ENCODE results near the gene SCYGR7. TPM values are rescaled to one million over a fixed set of nuclear protein-coding genes. Genes with fewer than 3 reads are reported as not detected.

SCYGR7 gene, protein sequence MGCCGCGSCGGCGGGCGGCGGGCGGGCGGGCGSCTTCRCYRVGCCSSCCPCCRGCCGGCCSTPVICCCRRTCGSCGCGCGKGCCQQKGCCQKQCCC
- not detected for total RNA-seq

DNA sequence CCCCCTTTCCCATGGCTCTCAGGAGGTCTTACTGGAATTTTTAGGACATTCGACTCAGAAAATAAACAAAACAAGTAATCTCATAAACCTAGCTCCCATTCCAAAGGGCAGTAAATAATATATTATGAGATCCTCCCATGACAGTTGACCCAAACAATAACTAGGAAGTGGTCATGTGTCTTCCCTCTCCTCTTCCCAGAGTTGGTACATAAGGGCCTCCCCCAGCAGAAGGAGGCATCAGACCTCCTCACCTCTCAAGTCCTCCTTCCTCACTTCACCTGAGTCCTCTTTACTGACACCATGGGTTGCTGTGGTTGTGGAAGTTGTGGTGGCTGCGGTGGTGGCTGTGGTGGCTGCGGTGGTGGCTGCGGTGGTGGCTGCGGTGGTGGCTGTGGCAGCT, at the start of gene SCYGR7:
Gene SCYGR7 (plus strand): TSS at position 301 of the 400 bp plus-strand sequence. CDS start 0 bp downstream, at position 301.
- Histone ChIP-seq H3K36me3 (no peaks in the 10 kb centered on the region), H3K9me3 (no peaks in the 10 kb centered on the region), H3K27me3 (no peaks in the 10 kb centered on the region), H3K4me1 (no peaks in the 10 kb centered on the region), H3K27ac (no peak within 1 kb of the TSS), H3K4me3 (no peak within 1 kb of the TSS)
- TF ChIP-seq, protein P1, sequence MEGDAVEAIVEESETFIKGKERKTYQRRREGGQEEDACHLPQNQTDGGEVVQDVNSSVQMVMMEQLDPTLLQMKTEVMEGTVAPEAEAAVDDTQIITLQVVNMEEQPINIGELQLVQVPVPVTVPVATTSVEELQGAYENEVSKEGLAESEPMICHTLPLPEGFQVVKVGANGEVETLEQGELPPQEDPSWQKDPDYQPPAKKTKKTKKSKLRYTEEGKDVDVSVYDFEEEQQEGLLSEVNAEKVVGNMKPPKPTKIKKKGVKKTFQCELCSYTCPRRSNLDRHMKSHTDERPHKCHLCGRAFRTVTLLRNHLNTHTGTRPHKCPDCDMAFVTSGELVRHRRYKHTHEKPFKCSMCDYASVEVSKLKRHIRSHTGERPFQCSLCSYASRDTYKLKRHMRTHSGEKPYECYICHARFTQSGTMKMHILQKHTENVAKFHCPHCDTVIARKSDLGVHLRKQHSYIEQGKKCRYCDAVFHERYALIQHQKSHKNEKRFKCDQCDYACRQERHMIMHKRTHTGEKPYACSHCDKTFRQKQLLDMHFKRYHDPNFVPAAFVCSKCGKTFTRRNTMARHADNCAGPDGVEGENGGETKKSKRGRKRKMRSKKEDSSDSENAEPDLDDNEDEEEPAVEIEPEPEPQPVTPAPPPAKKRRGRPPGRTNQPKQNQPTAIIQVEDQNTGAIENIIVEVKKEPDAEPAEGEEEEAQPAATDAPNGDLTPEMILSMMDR (IDR thresholded peaks at IDR 0.05): no peak
- no peak for TF ChIP-seq POLR2A (IDR thresholded peaks at IDR 0.05)
- intact Hi-C loops (cut with DNase I; ENCODE audit: low total_unique reads): no loop called here
- DNase-seq: no peak

DNA sequence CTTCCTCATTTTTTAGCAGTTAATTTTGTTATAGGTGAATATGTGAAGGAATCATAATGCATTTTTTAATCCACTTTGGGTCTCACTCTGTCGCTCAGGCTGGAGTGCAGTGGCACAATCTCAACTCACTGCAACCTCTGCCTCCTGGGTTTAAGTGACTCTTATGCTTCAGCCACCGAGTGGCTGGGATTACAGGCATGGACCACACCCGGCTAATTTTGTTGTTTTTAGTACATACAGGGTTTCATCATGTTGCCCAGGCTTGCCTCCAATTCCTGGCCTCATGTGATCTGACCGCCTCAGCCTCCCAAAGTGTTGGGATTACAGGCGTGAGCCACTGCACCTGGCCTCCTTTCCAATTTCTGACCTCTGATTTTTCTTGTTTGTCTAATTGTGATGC, 43.9 kb upstream of the SCYGR7 start:
- Histone ChIP-seq H3K36me3 (no peaks in the 10 kb centered on the region), H3K4me1 (no peaks in the 10 kb centered on the region), H3K27me3 (no peaks in the 10 kb centered on the region), H3K9me3 (no peaks in the 10 kb centered on the region), H3K27ac (no peak overlapping the region), H3K4me3 (no peak overlapping the region)
- TF ChIP-seq POLR2A (IDR thresholded peaks at IDR 0.05): no peak
- TF ChIP-seq, protein P1 (IDR thresholded peaks at IDR 0.05): no peak
- intact Hi-C loops (cut with DNase I; ENCODE audit: low total_unique reads): no loop called here
- no peak for DNase-seq

DNA sequence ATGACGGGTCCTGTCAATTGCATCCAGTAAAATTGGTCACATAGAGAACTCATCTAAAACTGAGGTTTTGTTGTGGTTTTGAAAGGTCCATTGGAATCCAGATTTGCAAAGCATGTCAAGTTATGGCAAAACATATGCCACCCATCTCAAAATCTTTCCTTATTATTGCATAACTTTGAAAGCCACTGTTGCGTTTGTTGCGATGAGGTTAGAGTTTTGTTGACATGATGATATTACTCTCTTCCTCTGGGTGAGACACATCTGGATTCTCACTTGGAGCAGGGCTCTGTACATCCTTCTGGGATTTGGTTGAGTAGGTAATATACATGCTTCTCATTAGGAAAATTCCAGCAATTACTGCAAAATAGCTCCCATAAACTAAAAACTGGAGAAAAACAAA, 40.9 kb upstream of the SCYGR7 start:
- H3K27ac ChIP-seq: no peak overlapping the region
- H3K36me3 ChIP-seq: no peaks in the 10 kb centered on the region
- intact Hi-C loops (cut with DNase I; ENCODE audit: low total_unique reads): no loop called here
- no peaks in the 10 kb centered on the region for H3K4me1 ChIP-seq
- no peaks in the 10 kb centered on the region for H3K27me3 ChIP-seq
- no peak for DNase-seq
- TF ChIP-seq, protein P1 (IDR thresholded peaks at IDR 0.05): no peak
- no peak for TF ChIP-seq POLR2A (IDR thresholded peaks at IDR 0.05)
- no peak overlapping the region for H3K4me3 ChIP-seq
- H3K9me3 ChIP-seq: no peaks in the 10 kb centered on the region

DNA sequence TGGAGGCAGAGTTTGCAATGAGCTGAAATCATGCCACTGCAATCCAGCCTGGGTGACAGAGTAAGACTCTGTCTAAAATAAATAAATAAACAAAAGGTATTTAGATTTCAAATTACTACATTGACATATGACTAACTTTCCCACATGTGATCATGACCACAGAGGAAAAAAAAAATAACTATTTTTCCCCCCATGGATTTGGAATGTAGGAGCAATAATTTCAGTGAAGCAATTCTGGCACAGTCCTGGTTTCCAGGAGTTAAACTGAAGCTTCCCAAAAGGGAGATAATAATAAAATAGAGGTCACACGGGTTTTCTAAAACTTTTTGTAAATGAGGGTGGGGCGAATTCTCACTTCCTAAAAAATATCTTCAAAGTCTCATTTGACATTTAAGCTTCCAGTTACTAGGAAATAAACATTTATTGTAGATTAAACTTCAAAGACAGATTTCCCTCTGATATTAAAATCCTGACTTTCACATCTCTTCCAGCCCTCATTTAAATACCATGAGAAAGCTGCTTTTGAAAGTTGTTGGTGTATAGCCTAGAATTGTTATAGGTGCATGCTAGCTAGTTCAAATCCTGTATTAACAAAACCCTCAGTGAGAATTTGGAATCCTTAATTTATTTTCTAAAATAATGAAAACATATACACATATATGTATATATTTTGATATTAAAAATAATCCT, 31.0 kb upstream of the SCYGR7 start:
- Histone ChIP-seq H3K4me3 (no peak overlapping the region), H3K27me3 (no peaks in the 10 kb centered on the region), H3K36me3 (no peaks in the 10 kb centered on the region), H3K27ac (no peak overlapping the region), H3K4me1 (no peaks in the 10 kb centered on the region), H3K9me3 (no peaks in the 10 kb centered on the region)
- TF ChIP-seq, protein P1 (IDR thresholded peaks at IDR 0.05): no peak
- no peak for TF ChIP-seq POLR2A (IDR thresholded peaks at IDR 0.05)
- no peak for DNase-seq
- intact Hi-C loops (cut with DNase I; ENCODE audit: low total_unique reads): no loop called here

DNA sequence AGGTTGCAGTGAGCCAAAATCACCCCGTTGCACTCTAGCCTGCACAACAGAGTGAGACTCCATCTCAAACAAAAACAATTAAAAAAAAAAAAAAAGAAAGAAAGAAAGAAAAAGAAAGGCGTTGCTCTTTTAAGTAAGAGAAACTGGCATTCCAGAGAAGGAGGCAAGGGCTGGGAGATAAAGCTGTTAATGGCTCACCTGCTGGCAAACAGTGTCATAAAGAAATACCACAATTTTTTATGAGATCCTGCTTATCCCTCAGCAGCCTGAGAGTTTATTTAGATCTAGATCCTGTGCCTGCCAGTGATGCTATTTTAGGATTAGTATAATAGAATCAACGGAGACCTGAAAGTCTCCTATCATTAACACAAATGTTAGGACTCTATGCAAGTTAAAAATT, 26.6 kb upstream of the SCYGR7 start:
- DNase-seq: no peak
- no peaks in the 10 kb centered on the region for H3K4me1 ChIP-seq
- no peak overlapping the region for H3K4me3 ChIP-seq
- TF ChIP-seq, protein P1 (IDR thresholded peaks at IDR 0.05): no peak
- TF ChIP-seq POLR2A (IDR thresholded peaks at IDR 0.05): no peak
- H3K36me3 ChIP-seq: no peaks in the 10 kb centered on the region
- H3K9me3 ChIP-seq: no peaks in the 10 kb centered on the region
- no peaks in the 10 kb centered on the region for H3K27me3 ChIP-seq
- no peak overlapping the region for H3K27ac ChIP-seq
- intact Hi-C loops (cut with DNase I; ENCODE audit: low total_unique reads): no loop called here

All from uterus (tissue), 4 donors.